HTERT RPE-1 (cell line): Measurements from ENCODE around the gene PAAF1.

ENCODE experiments used
- in situ Hi-C: fragments of 300-500 bp; cut with MboI; formaldehyde crosslinking; loops from 4 replicates; pipeline ENCODE4 v1.14.3; 2020; ENCODE audit warnings: low sequenced_read_pairs

The PAAF1 gene

GRCh38 chr11:73876424-73877310, at the start of gene PAAF1, which contains the start of gene COA4:
PAAF1 (plus strand) TSS chr11:73876999; CDS start chr11:73877022, 23 bp downstream.
COA4 (minus strand) TSS chr11:73876846; CDS start chr11:73873378, 3,468 bp downstream.
- in situ Hi-C loops, result no loop called here

- in situ Hi-C loops, result no loop called here
Observed at GRCh38 chr11:73830261-73830660, 46.5 kb upstream of the PAAF1 start.

GRCh38 chr11:73833067-73833466, 43.7 kb upstream of the PAAF1 start:
- in situ Hi-C loops, result no loop called here

GRCh38 chr11:73838443-73839122, 38.2 kb upstream of the PAAF1 start:
- in situ Hi-C loops, result no loop called here

- in situ Hi-C loops, result no loop called here
Observed at GRCh38 chr11:73839123-73839457, 37.7 kb upstream of the PAAF1 start.

GRCh38 chr11:73851046-73851764, 25.6 kb upstream of the PAAF1 start:
- in situ Hi-C loops, result no loop called here

- in situ Hi-C loops, result no loop called here
Observed at GRCh38 chr11:73852049-73852448, 24.8 kb upstream of the PAAF1 start.

GRCh38 chr11:73854680-73855079, 22.1 kb upstream of the PAAF1 start:
- in situ Hi-C loops, result no loop called here

GRCh38 chr11:73856031-73856567, 20.7 kb upstream of the PAAF1 start:
- in situ Hi-C loops, result no loop called here

- in situ Hi-C loops, result no loop called here
Observed at GRCh38 chr11:73859671-73860070, 17.1 kb upstream of the PAAF1 start.

GRCh38 chr11:73860202-73860601, 16.6 kb upstream of the PAAF1 start:
- in situ Hi-C loops, result no loop called here

GRCh38 chr11:73862986-73863385, 13.8 kb upstream of the PAAF1 start:
- in situ Hi-C loops, result no loop called here

- in situ Hi-C loops, result no loop called here
Observed at GRCh38 chr11:73866095-73866579, 10.7 kb upstream of the PAAF1 start.

- in situ Hi-C loops, result no loop called here
Observed at GRCh38 chr11:73866586-73866996, 10.2 kb upstream of the PAAF1 start.

- in situ Hi-C loops, result no loop called here
Observed at GRCh38 chr11:73869332-73869949, 7.4 kb upstream of the PAAF1 start.

GRCh38 chr11:73870261-73870660, 6.5 kb upstream of the PAAF1 start:
- in situ Hi-C loops, result no loop called here

- in situ Hi-C loops, result no loop called here
Observed at GRCh38 chr11:73872749-73873357, 3.9 kb upstream of the PAAF1 start.

GRCh38 chr11:73875380-73875779, 1.4 kb upstream of the PAAF1 start:
- in situ Hi-C loops, result no loop called here

- in situ Hi-C loops, result no loop called here
Observed at GRCh38 chr11:73875840-73876239, 959 bp upstream of the PAAF1 start.

GRCh38 chr11:73878771-73879170, 2.0 kb downstream of the PAAF1 start:
- in situ Hi-C loops, result no loop called here
